H1 (cell line): ENCODE measurements around the gene TNFSF18. TPM values are rescaled to one million over a fixed set of nuclear protein-coding genes. Genes with fewer than 3 reads are reported as not detected.

ENCODE experiments used
- CTCF ChIA-PET: fragments of 300-600 bp; sonication (Branson Sonifier 250); formaldehyde crosslinking; loops from one replicate; lab custom pipeline; 2021; ENCODE audit not compliant: partially characterized antibody; lab: Charles Lee
- POLR2A ChIA-PET: fragments of 300-600 bp; sonication (Branson Sonifier 250); formaldehyde crosslinking; loops from one replicate; lab custom pipeline; 2021; ENCODE audit warnings: inconsistent platforms; ENCODE audit not compliant: partially characterized antibody; lab: Charles Lee
- DNase-seq, 2 experiments: peaks; one replicate each; pipeline versions ENCODE4 v3.0.0 to v3.0.0-alpha.2; 2010 to 2022; ENCODE audit warnings: low spot score in 2 of 2, low read depth in 1 of 2, mixed read lengths in 1 of 2
- FAIRE-seq: peaks from 2 replicates; lab custom pipeline; 2011; peaks lifted over from hg19 to GRCh38; lab: Jason Lieb, UNC
- H2AFZ ChIP-seq: 2 replicates; pipeline ENCODE4 v1.8.1; 2012; ENCODE audit warnings: low read length, inconsistent platforms
- H2AK5ac ChIP-seq: 2 replicates; pipeline ENCODE4 v1.6.1; 2013; ENCODE audit warnings: low read depth, low read length
- H2BK120ac ChIP-seq: replicated peaks from 2 replicates; pipeline ENCODE3; 2013; ENCODE audit warnings: low read depth, low read length, inconsistent platforms
- H2BK12ac ChIP-seq: 2 replicates; pipeline ENCODE4 v1.6.1; 2013; ENCODE audit warnings: low read depth, low read length
- H2BK15ac ChIP-seq: 2 replicates; pipeline ENCODE4 v1.6.1; 2013; ENCODE audit warnings: low read length
- H2BK20ac ChIP-seq: 2 replicates; pipeline ENCODE4 v1.6.1; 2013; ENCODE audit warnings: low read length
- H2BK5ac ChIP-seq: 2 replicates; pipeline ENCODE4 v1.6.1; 2013; ENCODE audit warnings: low read depth, low read length
- H3K14ac ChIP-seq: 2 replicates; pipeline ENCODE4 v1.6.1; 2013; ENCODE audit warnings: inconsistent platforms; ENCODE audit not compliant: insufficient read length
- H3K18ac ChIP-seq: 2 replicates; pipeline ENCODE4 v1.6.1; 2013; ENCODE audit warnings: low read length; ENCODE audit errors: extremely low read depth
- H3K23ac ChIP-seq: 2 replicates; pipeline ENCODE4 v1.6.1; 2013; ENCODE audit warnings: inconsistent platforms; ENCODE audit not compliant: insufficient read length
- H3K23me2 ChIP-seq: 2 replicates; pipeline ENCODE4 v1.6.1; 2013; ENCODE audit warnings: low read depth, low read length
- H3K27ac ChIP-seq: 2 replicates; pipeline ENCODE4 v1.6.1; 2011; ENCODE audit warnings: low read depth, low read length, inconsistent platforms
- H3K27me3 ChIP-seq, 4 experiments: replicated peaks in 1 of 4; 1 replicate in 1 of 4; 2 replicates in 3 of 4; pipeline versions ENCODE4 v1.6.1 to v1.8.1; 2011 to 2013; ENCODE audit warnings: low read length in 3 of 4, mild to moderate bottlenecking in 3 of 4, inconsistent platforms in 2 of 4, mixed read lengths in 2 of 4, moderate library complexity in 1 of 4; ENCODE audit not compliant: control insufficient read depth in 3 of 4, insufficient read depth in 3 of 4; ENCODE audit errors: extremely low read depth in 1 of 4
- H3K36me3 ChIP-seq, 4 experiments: 2 replicates each; pipeline versions ENCODE4 v1.6.1 to v1.8.1; 2011 to 2013; ENCODE audit warnings: mild to moderate bottlenecking in 4 of 4, low read length in 3 of 4, moderate library complexity in 2 of 4, control low read depth in 1 of 4, inconsistent platforms in 1 of 4; ENCODE audit not compliant: insufficient read depth in 4 of 4, control insufficient read depth in 2 of 4
- H3K4ac ChIP-seq: replicated peaks from 2 replicates; pipeline ENCODE3; 2013; ENCODE audit warnings: low read length, low read depth, mixed read lengths, inconsistent platforms; ENCODE audit not compliant: insufficient read length
- H3K4me1 ChIP-seq, 4 experiments: replicated peaks in 1 of 4; 1 replicate in 1 of 4; 2 replicates in 3 of 4; pipeline versions ENCODE4 v1.6.1 to v1.8.1; 2011 to 2013; ENCODE audit warnings: low read length in 3 of 4, inconsistent platforms in 2 of 4, mixed read lengths in 1 of 4; ENCODE audit not compliant: insufficient read depth in 4 of 4, control insufficient read depth in 3 of 4
- H3K4me2 ChIP-seq, 2 experiments: 2 replicates each; pipeline versions ENCODE4 v1.6.1 to v1.8.1; 2011 to 2013; ENCODE audit warnings: low read depth in 2 of 2, low read length in 2 of 2, control low read depth in 1 of 2, inconsistent platforms in 1 of 2, mild to moderate bottlenecking in 1 of 2; ENCODE audit not compliant: insufficient read depth in 1 of 2
- H3K4me3 ChIP-seq, 4 experiments: fragments of 200-600, 300-600 bp in 1 of 4; sonication (generic), shearing (Covaris generic), sonication (Bioruptor Twin) in 1 of 4; 2 replicates each; pipeline versions ENCODE4 v1.5.1 to v1.8.1; 2011 to 2016; ENCODE audit warnings: low read length in 4 of 4, low read depth in 3 of 4, control low read depth in 2 of 4, inconsistent platforms in 2 of 4, mild to moderate bottlenecking in 2 of 4, mixed read lengths in 1 of 4, moderate library complexity in 1 of 4; ENCODE audit not compliant: insufficient read depth in 2 of 4; ENCODE audit errors: extremely low read depth in 1 of 4
- H3K56ac ChIP-seq: replicated peaks from 2 replicates; pipeline ENCODE3; 2013; ENCODE audit warnings: low read depth, mild to moderate bottlenecking, mixed read lengths, low read length, inconsistent platforms; ENCODE audit not compliant: insufficient read length
- H3K79me1 ChIP-seq: 2 replicates; pipeline ENCODE4 v1.6.1; 2013; ENCODE audit warnings: low read depth, low read length, control low read depth
- H3K79me2 ChIP-seq, 2 experiments: 2 replicates each; pipeline versions ENCODE4 v1.6.1 to v1.8.1; 2012 to 2013; ENCODE audit warnings: low read length in 2 of 2, mild to moderate bottlenecking in 2 of 2, inconsistent platforms in 1 of 2; ENCODE audit not compliant: insufficient read depth in 2 of 2, control insufficient read depth in 1 of 2
- H3K9ac ChIP-seq, 4 experiments: replicated peaks in 1 of 4; 1 replicate in 1 of 4; 2 replicates in 3 of 4; pipeline versions ENCODE4 v1.6.1 to v1.8.1; 2011 to 2013; ENCODE audit warnings: low read depth in 3 of 4, low read length in 3 of 4, control low read depth in 2 of 4, mild to moderate bottlenecking in 2 of 4, moderate library complexity in 2 of 4, inconsistent platforms in 1 of 4; ENCODE audit errors: extremely low read depth in 1 of 4
- H3K9me3 ChIP-seq, 2 experiments: 2 replicates each; pipeline versions ENCODE4 v1.6.1 to v1.8.1; 2012 to 2013; ENCODE audit warnings: mild to moderate bottlenecking in 2 of 2, moderate library complexity in 2 of 2, control low read depth in 1 of 2, inconsistent platforms in 1 of 2, low read depth in 1 of 2, low read length in 1 of 2, mixed read lengths in 1 of 2; ENCODE audit not compliant: insufficient read depth in 2 of 2
- H4K20me1 ChIP-seq, 2 experiments: replicated peaks in 1 of 2; 2 replicates each; pipeline versions ENCODE3 to v1.8.1; 2011 to 2013; ENCODE audit warnings: inconsistent platforms in 2 of 2, low read length in 2 of 2, mild to moderate bottlenecking in 1 of 2; ENCODE audit not compliant: insufficient read depth in 2 of 2, control insufficient read depth in 1 of 2
- H4K5ac ChIP-seq: 2 replicates; pipeline ENCODE4 v1.6.1; 2013; ENCODE audit warnings: low read length, low read depth, mixed read lengths, inconsistent platforms; ENCODE audit not compliant: insufficient read length
- H4K8ac ChIP-seq: 2 replicates; pipeline ENCODE4 v1.8.0; 2013; ENCODE audit warnings: mild to moderate bottlenecking, moderate library complexity, low read length, inconsistent platforms; ENCODE audit not compliant: insufficient read depth; ENCODE audit errors: extremely low read depth
- H4K91ac ChIP-seq: replicated peaks from 2 replicates; pipeline ENCODE3; 2013; ENCODE audit warnings: low read length, mixed read lengths, inconsistent platforms; ENCODE audit not compliant: insufficient read length
- BCL11A ChIP-seq, 2 experiments: IDR thresholded peaks; one replicate each; pipeline ENCODE4 v1.6.1; 2011; ENCODE audit warnings: low read depth in 2 of 2, low read length in 2 of 2, mild to moderate bottlenecking in 2 of 2
- FOSL1 ChIP-seq: IDR thresholded peaks from 2 replicates; pipeline ENCODE4 v1.6.1; 2011; ENCODE audit warnings: mild to moderate bottlenecking, low read depth, low read length, moderate library complexity; ENCODE audit not compliant: insufficient read depth
- POLR2AphosphoS5 ChIP-seq: IDR thresholded peaks from 2 replicates; pipeline ENCODE4 v1.6.1; 2011; ENCODE audit warnings: low read depth, low read length
- TEAD4 ChIP-seq: IDR thresholded peaks from 2 replicates; pipeline ENCODE4 v1.6.1; 2012; ENCODE audit warnings: low read depth, low read length, inconsistent platforms, mixed read lengths
- WGBS, 2 experiments: shearing (Covaris generic) in 1 of 2; methylation state at CpG; one replicate each; pipeline versions ENCODE4 v1.1.6 to v1.1.7; 2013 to 2015; ENCODE audit warnings: low lambda C conversion rate in 2 of 2, mixed read lengths in 2 of 2, inconsistent platforms in 1 of 2, low coverage in 1 of 2, missing lambda C conversion rate in 1 of 2; ENCODE audit not compliant: insufficient replicate concordance in 2 of 2, insufficient coverage in 1 of 2, insufficient read length in 1 of 2; ENCODE audit errors: extremely low coverage in 1 of 2, missing lambda C conversion rate in 1 of 2; 5-methylcytosine and 5-hydroxymethylcytosine counted together
- polyA plus RNA-seq, 7 experiments: library from polyadenylated mRNA; depleted of rRNA in 3 of 7; stranded (reverse) in 5 of 7; unstranded in 2 of 7; fragments of >200 nt in 5 of 7; fragments of 200-250 nt in 2 of 7; gene quantifications; 1 replicate in 5 of 7; 2 replicates in 1 of 7; 4 replicates in 1 of 7; pipeline versions ENCODE4 v1.2.1 to v1.2.3, GENCODE V29; 2011 to 2013; ENCODE audit warnings: missing spikeins in 2 of 7, mixed read lengths in 2 of 7
- total RNA-seq: library from RNA; stranded (reverse); fragmentation: NEBNext Ultra II Directional; extraction: Animal tissue kit (Norgen Biotek cat#: 25700); gene quantifications from 2 replicates; pipeline ENCODE4 v1.2.1, GENCODE V29; 2021

Gene TNFSF18
- total and polyA plus RNA-seq, 2 of the 8 experiments (the other 6 are each of a cell fraction or from before 2014, with no cell fraction given), result not detected

GRCh38 chr1:173042806-173043205 lies 7.9 kb downstream of the TNFSF18 start:
- 80% methylated on average over 3 of the region's 3 CpGs; no CpG with 5 or more reads in 1 of the 2 experiments for WGBS, 2 experiments
- CTCF ChIA-PET, result no interaction called here

More at GRCh38 chr1:173042806-173043205, 7.9 kb downstream of the TNFSF18 start:
- FAIRE-seq (no peak), DNase-seq (no peak)
- Histone ChIP-seq H3K23ac (no peak overlapping the region), H3K79me1 (no peaks in the 10 kb centered on the region), H4K8ac (no peak overlapping the region), H3K18ac (no peak overlapping the region), H2AK5ac (no peak overlapping the region), H3K56ac (no peak overlapping the region), H4K5ac (no peak overlapping the region), H3K9me3 (no peaks in the 10 kb centered on the region), H3K23me2 (no peaks in the 10 kb centered on the region; the same call in 1 of the 2 replicates), H4K91ac (no peak overlapping the region), H2BK120ac (no peak overlapping the region), H3K4me1 (no peaks in the 10 kb centered on the region), H3K4me3 (no peak overlapping the region), H2BK12ac (no peak overlapping the region), H3K9ac (no peak overlapping the region), H2AFZ (no peak overlapping the region; the same call in 1 of the 2 replicates), H3K4me2 (no peak overlapping the region), H3K27me3 (no peaks in the 10 kb centered on the region), H2BK5ac (no peak overlapping the region), H2BK20ac (no peak overlapping the region), H3K27ac (no peak overlapping the region), H3K4ac (no peak overlapping the region), H2BK15ac (no peak overlapping the region), H3K36me3 (no peaks in the 10 kb centered on the region), H3K14ac (no peak overlapping the region), H4K20me1 (no peaks in the 10 kb centered on the region), H3K79me2 (no peaks in the 10 kb centered on the region)
- POLR2A ChIA-PET, result no interaction called here
- TF ChIP-seq TEAD4 (peak; percentile 17; the same call in 1 of the 2 replicates), FOSL1 (no peak), POLR2AphosphoS5 (no peak), BCL11A (IDR thresholded peaks at IDR 0.05; ENCODE audit: low read depth in 2 of 2, low read length in 2 of 2) (no peak)
